OCI-LY1 (cell line): ENCODE measurements around the gene STPG4.

Experiments
- H2AFZ ChIP-seq: fragments of 200-600 bp; sonication (generic), shearing (Covaris generic); 2 replicates; pipeline ENCODE4 v1.6.0; 2014; ENCODE audit warnings: antibody characterized with exemption, mild to moderate bottlenecking, low read length
- H3F3A ChIP-seq: fragments of 200-600 bp; sonication (generic), shearing (Covaris generic); 2 replicates; pipeline ENCODE4 v1.6.0; 2014; ENCODE audit warnings: mild to moderate bottlenecking, antibody characterized with exemption, low read length, moderate library complexity; ENCODE audit not compliant: insufficient read depth
- H3K27ac ChIP-seq: fragments of 200-600 bp; sonication (generic); 2 replicates; pipeline ENCODE4 v1.5.1; 2014; ENCODE audit warnings: low read length, mixed run types, mild to moderate bottlenecking, low read depth; ENCODE audit not compliant: poor library complexity, severe bottlenecking
- H3K27me3 ChIP-seq: fragments of 200-600 bp; sonication (generic); 2 replicates; pipeline ENCODE4 v1.6.0; 2014; ENCODE audit warnings: antibody characterized with exemption, mild to moderate bottlenecking, low read length, moderate library complexity; ENCODE audit not compliant: insufficient read depth
- H3K36me3 ChIP-seq: fragments of 200-600 bp; sonication (generic); 2 replicates; pipeline ENCODE4 v1.6.1; 2014; ENCODE audit warnings: mild to moderate bottlenecking, antibody characterized with exemption, low read length, moderate library complexity, mixed read lengths; ENCODE audit not compliant: insufficient read depth
- H3K4me1 ChIP-seq: fragments of 200-600 bp; sonication (generic); 2 replicates; pipeline ENCODE4 v1.5.1; 2014; ENCODE audit warnings: mild to moderate bottlenecking, low read length, moderate library complexity; ENCODE audit not compliant: insufficient read depth, severe bottlenecking
- H3K4me2 ChIP-seq: fragments of 200-600 bp; sonication (generic), shearing (Covaris generic); 2 replicates; pipeline ENCODE4 v1.6.1; 2014; ENCODE audit warnings: low read length
- H3K4me3 ChIP-seq: fragments of 200-600 bp; sonication (generic); 2 replicates; pipeline ENCODE4 v1.5.1; 2014; ENCODE audit warnings: low read length, low read depth, mild to moderate bottlenecking, mixed read lengths; ENCODE audit not compliant: poor library complexity, severe bottlenecking
- H3K79me2 ChIP-seq: fragments of 200-600 bp; shearing (Covaris generic); 2 replicates; pipeline ENCODE4 v1.6.1; 2016; ENCODE audit warnings: mixed run types, low read length, mixed read lengths; ENCODE audit not compliant: insufficient read depth
- H3K9ac ChIP-seq: fragments of 200-600 bp; sonication (generic), shearing (Covaris generic); 2 replicates; pipeline ENCODE4 v1.6.1; 2014; ENCODE audit warnings: mild to moderate bottlenecking, low read length, mixed read lengths
- H3K9me2 ChIP-seq: fragments of 200-600 bp; sonication (generic), shearing (Covaris generic); 2 replicates; pipeline ENCODE4 v1.6.1; 2014; ENCODE audit warnings: low read depth, mild to moderate bottlenecking, low read length, mixed read lengths
- H3K9me3 ChIP-seq: fragments of 200-600 bp; shearing (Covaris generic); 2 replicates; pipeline ENCODE4 v1.6.1; 2014; ENCODE audit warnings: low read length, mixed read lengths
- H4K20me1 ChIP-seq: fragments of 200-600 bp; sonication (generic), shearing (Covaris generic); 2 replicates; pipeline ENCODE4 v1.6.0; 2016; ENCODE audit warnings: mild to moderate bottlenecking, low read length; ENCODE audit not compliant: insufficient read depth
- CTCF ChIP-seq: fragments of 200-600 bp; sonication (generic), shearing (Covaris generic); IDR thresholded peaks from 2 replicates; pipeline ENCODE4 v1.5.1; 2017; ENCODE audit warnings: mild to moderate bottlenecking, antibody characterized with exemption, low read length, moderate library complexity, mixed read lengths
- EZH2 ChIP-seq: fragments of 200-600 bp; sonication (generic), shearing (Covaris generic); IDR thresholded peaks from 2 replicates; pipeline ENCODE4 v1.8.0; 2017; ENCODE audit warnings: borderline replicate concordance, mixed run types, mild to moderate bottlenecking, antibody characterized with exemption, low read length, moderate library complexity, mixed read lengths

Gene STPG4

GRCh38 chr2:47069628-47070154 is 85.4 kb downstream of the STPG4 start:
- TF ChIP-seq EZH2 (no peak), CTCF (no peak)
- Histone ChIP-seq H4K20me1 (no peaks in the 10 kb centered on the region), H3K4me2 (no peak overlapping the region), H3K36me3 (peaks cover 52% of the 10 kb centered on the region; the same call in 1 of the 2 replicates), H3F3A (no peaks in the 10 kb centered on the region), H3K9me3 (no peaks in the 10 kb centered on the region), H3K4me1 (peaks cover 20% of the 10 kb centered on the region), H3K9ac (no peak overlapping the region), H3K4me3 (no peak overlapping the region), H3K27me3 (no peaks in the 10 kb centered on the region), H3K27ac (no peak overlapping the region), H2AFZ (no peak overlapping the region), H3K79me2 (no peaks in the 10 kb centered on the region), H3K9me2 (no peaks in the 10 kb centered on the region)

- Histone ChIP-seq H3K4me2 (no peak overlapping the region), H2AFZ (no peak overlapping the region), H3K9me2 (no peaks in the 10 kb centered on the region), H4K20me1 (no peaks in the 10 kb centered on the region), H3F3A (no peaks in the 10 kb centered on the region), H3K36me3 (peaks cover 57% of the 10 kb centered on the region; the same call in 1 of the 2 replicates), H3K9me3 (no peaks in the 10 kb centered on the region), H3K4me1 (peaks cover 20% of the 10 kb centered on the region), H3K79me2 (no peaks in the 10 kb centered on the region), H3K27me3 (no peaks in the 10 kb centered on the region), H3K27ac (no peak overlapping the region), H3K9ac (no peak overlapping the region), H3K4me3 (no peak overlapping the region)
- no peak for TF ChIP-seq CTCF
- no peak for TF ChIP-seq EZH2
Observed at GRCh38 chr2:47068981-47069627, 86.0 kb downstream of the STPG4 start.

GRCh38 chr2:47067788-47068407 is 87.2 kb downstream of the STPG4 start:
- peaks cover 20% of the 10 kb centered on the region for H3K4me1 ChIP-seq
- no peak overlapping the region for H3K4me2 ChIP-seq
- no peak overlapping the region for H3K9ac ChIP-seq
- H3K9me3 ChIP-seq, result no peaks in the 10 kb centered on the region
- H3K36me3 ChIP-seq, result peaks cover 63% of the 10 kb centered on the region; the same call in 1 of the 2 replicates
- H3K79me2 ChIP-seq, result no peaks in the 10 kb centered on the region
- no peaks in the 10 kb centered on the region for H3K27me3 ChIP-seq
- H3K27ac ChIP-seq, result no peak overlapping the region
- no peak overlapping the region for H3K4me3 ChIP-seq
- H3K9me2 ChIP-seq, result no peaks in the 10 kb centered on the region
- H3F3A ChIP-seq, result no peaks in the 10 kb centered on the region
- no peaks in the 10 kb centered on the region for H4K20me1 ChIP-seq
- TF ChIP-seq EZH2 (no peak), CTCF (no peak)
- H2AFZ ChIP-seq, result no peak overlapping the region
